Renal cortex interstitium (tissue), 15 donors: ENCODE measurements around the gene HS3ST3B1. TPM values are rescaled to one million over a fixed set of nuclear protein-coding genes. Genes with fewer than 3 reads are reported as not detected.
A peak's percentile ranks its signal among the peaks of the same experiment; 100 is the strongest.

Experiments
- DNase-seq, 11 donors: peaks; one replicate each; pipeline ENCODE4 v3.0.0-alpha.2; 2013; ENCODE audit warnings: low read depth in 9 of 11, low spot score in 4 of 11; ENCODE audit errors: extremely low read depth in 1 of 11
- long read RNA-seq, 16 experiments: transcript quantifications; one replicate each; lab custom pipeline, GENCODE V29; 2026
- polyA plus RNA-seq, 3 donors: library from polyadenylated mRNA; unstranded; fragments of 120-200 nt; gene quantifications; one replicate each; pipeline ENCODE4 v1.2.1, GENCODE V29; 2013; ENCODE audit not compliant: insufficient read length in 3 of 3

Gene HS3ST3B1
- 10 to 100 TPM; 24.1 to 29.7 (median 25.7) TPM for polyA plus RNA-seq
- long read RNA-seq, donor 1, full-length matches to known transcripts: 4 of 10 reads
- long read RNA-seq, donor 1, partial matches to known transcripts: 6 of 10 reads
- long read RNA-seq, donor 1, other reads (novel, unspliced or antisense): 0 of 10 reads
- long read RNA-seq, donor 2, full-length matches to known transcripts: 8 of 8 reads
- long read RNA-seq, donor 2, partial matches to known transcripts: 0 of 8 reads
- long read RNA-seq, donor 2, other reads (novel, unspliced or antisense): 0 of 8 reads
- long read RNA-seq, donor 3, full-length matches to known transcripts: 7 of 7 reads
- long read RNA-seq, donor 3, partial matches to known transcripts: 0 of 7 reads
- long read RNA-seq, donor 3, other reads (novel, unspliced or antisense): 0 of 7 reads
- long read RNA-seq, donor 4, full-length matches to known transcripts: 4 of 4 reads
- long read RNA-seq, donor 4, partial matches to known transcripts: 0 of 4 reads
- long read RNA-seq, donor 4, other reads (novel, unspliced or antisense): 0 of 4 reads
- long read RNA-seq, donor 5: 0 reads
- long read RNA-seq, donor 6, full-length matches to known transcripts: 17 of 17 reads
- long read RNA-seq, donor 6, partial matches to known transcripts: 0 of 17 reads
- long read RNA-seq, donor 6, other reads (novel, unspliced or antisense): 0 of 17 reads
- long read RNA-seq, donor 7, full-length matches to known transcripts: 8 of 8 reads
- long read RNA-seq, donor 7, partial matches to known transcripts: 0 of 8 reads
- long read RNA-seq, donor 7, other reads (novel, unspliced or antisense): 0 of 8 reads
- long read RNA-seq, donor 8: 0 reads
- long read RNA-seq, donor 9, full-length matches to known transcripts: 6 of 11 reads
- long read RNA-seq, donor 9, partial matches to known transcripts: 5 of 11 reads
- long read RNA-seq, donor 9, other reads (novel, unspliced or antisense): 0 of 11 reads
- long read RNA-seq, donor 10, full-length matches to known transcripts: 8 of 8 reads
- long read RNA-seq, donor 10, partial matches to known transcripts: 0 of 8 reads
- long read RNA-seq, donor 10, other reads (novel, unspliced or antisense): 0 of 8 reads
- long read RNA-seq, donor 11, full-length matches to known transcripts: 4 of 4 reads
- long read RNA-seq, donor 11, partial matches to known transcripts: 0 of 4 reads
- long read RNA-seq, donor 11, other reads (novel, unspliced or antisense): 0 of 4 reads
- long read RNA-seq, donor 12, full-length matches to known transcripts: 3 of 3 reads
- long read RNA-seq, donor 12, partial matches to known transcripts: 0 of 3 reads
- long read RNA-seq, donor 12, other reads (novel, unspliced or antisense): 0 of 3 reads
- long read RNA-seq, donor 13: 0 reads
- long read RNA-seq, donor 14, full-length matches to known transcripts: 5 of 5 reads
- long read RNA-seq, donor 14, partial matches to known transcripts: 0 of 5 reads
- long read RNA-seq, donor 14, other reads (novel, unspliced or antisense): 0 of 5 reads
- long read RNA-seq, donor 15, full-length matches to known transcripts: 5 of 5 reads
- long read RNA-seq, donor 15, partial matches to known transcripts: 0 of 5 reads
- long read RNA-seq, donor 15, other reads (novel, unspliced or antisense): 0 of 5 reads
- long read RNA-seq, donor 16, full-length matches to known transcripts: 18 of 18 reads
- long read RNA-seq, donor 16, partial matches to known transcripts: 0 of 18 reads
- long read RNA-seq, donor 16, other reads (novel, unspliced or antisense): 0 of 18 reads

DNA sequence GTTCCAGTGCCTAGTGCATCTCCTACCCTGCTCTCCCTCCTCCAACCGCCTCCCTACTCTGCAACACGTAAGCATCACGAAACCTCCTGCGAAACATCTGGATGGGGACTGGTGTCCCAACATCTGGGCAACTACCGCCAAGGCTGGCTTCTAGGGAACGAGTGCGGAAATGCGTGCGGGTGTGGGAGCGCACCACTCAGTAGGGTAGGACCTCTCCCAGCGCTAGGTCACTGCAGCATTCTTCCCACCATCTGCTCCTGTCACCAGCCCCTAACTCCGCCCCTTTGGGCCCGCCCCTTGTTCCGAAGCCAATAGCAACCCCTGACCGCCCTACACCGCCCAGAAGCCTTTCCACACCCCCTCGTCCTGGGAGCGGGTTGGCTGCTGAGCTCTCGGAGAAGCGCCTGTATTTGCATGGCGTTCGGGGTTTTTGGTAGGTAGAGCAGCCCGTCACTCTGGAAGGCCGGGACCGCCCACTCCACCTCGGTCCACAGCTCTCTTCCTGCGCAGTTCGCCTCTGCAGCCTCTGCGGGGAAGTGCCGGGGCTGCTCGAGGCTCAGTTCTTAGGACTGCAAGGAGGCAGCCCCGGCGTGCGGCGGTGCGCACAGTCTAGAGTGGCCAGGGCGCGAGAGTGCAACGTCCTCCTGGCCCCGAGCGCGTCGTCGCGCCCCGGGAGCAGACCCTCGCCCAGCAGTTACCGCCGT lies at the start of gene HS3ST3B1:
Gene HS3ST3B1, plus strand, starts transcription at position 507 of the 704 bp plus-strand sequence. CDS start 438 bp downstream, outside the sequence.
- peak; percentile 90 to 98 (median 96) for DNase-seq

GRCh38 chr17:14261406-14261805 lies 39.5 kb upstream of the HS3ST3B1 start:
- no peak for DNase-seq

GRCh38 chr17:14268264-14268663 lies 32.6 kb upstream of the HS3ST3B1 start:
- DNase-seq: no peak

DNA sequence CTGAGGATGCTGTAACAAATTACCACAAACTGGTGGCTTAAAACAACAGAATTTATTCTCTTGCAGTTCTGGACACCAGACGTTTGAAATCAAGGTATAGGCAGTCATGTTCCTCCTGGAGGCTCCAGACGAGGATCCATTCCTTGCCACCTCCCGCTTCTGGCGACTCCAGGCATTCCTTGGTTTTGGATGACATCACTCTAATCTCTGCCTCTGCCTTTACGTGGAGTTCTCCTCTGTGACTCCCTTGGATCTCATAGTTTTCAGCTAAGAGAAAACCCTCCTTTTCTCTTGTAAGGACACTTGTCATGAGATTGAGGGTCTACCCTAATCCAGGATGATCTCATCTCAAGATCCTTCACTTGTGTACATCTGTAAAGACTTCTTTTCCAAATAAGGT lies 31.4 kb upstream of the HS3ST3B1 start:
- DNase-seq: no peak

GRCh38 chr17:14270508-14270907 lies 30.4 kb upstream of the HS3ST3B1 start:
- DNase-seq: no peak

- DNase-seq: no peak
Observed at GRCh38 chr17:14276535-14277250, 24.2 kb upstream of the HS3ST3B1 start.

GRCh38 chr17:14281530-14281929 lies 19.4 kb upstream of the HS3ST3B1 start:
- no peak for DNase-seq

DNA sequence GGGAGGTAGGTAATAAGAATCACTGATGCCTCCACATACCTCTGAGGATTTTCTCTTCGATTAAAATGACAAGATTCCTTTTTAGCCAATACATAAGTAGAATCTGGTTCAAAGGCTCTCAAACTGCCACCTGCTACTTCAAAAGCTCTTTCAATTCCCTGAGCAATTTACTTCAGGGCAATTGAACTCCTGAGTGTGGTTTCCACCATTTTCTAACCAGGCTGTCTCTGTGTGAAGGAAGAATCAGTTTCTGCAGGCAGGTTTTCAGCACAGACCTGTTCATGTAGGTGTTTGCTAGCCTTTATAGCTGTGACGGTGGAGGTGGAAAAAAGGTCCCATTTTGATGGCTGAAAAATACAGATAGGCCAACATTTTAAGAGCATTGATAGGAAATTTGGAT lies 18.2 kb upstream of the HS3ST3B1 start:
- DNase-seq: no peak

GRCh38 chr17:14289162-14289561 lies 11.7 kb upstream of the HS3ST3B1 start:
- DNase-seq: no peak

- no peak for DNase-seq
Observed at GRCh38 chr17:14294876-14295275, 6.0 kb upstream of the HS3ST3B1 start.

DNA sequence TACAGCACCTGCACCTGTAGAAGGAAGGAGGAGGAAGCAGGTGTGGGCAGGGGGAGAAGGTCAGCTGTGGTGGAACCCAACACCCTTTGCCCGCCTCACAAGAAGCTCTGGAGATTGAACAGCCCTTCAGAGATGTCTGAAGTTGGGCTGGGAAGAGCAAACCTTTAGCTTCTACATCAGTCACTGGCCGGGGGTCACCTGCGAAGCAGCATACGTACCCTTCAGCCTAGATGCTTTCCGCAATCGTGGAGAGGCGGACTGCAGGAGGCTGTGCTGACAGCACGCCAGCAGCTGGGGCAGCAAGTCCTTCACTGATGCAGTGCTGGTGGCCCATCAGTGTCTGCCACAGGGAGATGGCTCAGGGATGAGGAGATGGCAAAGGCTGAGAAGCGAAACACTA lies 5.2 kb upstream of the HS3ST3B1 start:
- DNase-seq: no peak

- no peak for DNase-seq
Observed at GRCh38 chr17:14296166-14296910, 4.5 kb upstream of the HS3ST3B1 start.

DNA sequence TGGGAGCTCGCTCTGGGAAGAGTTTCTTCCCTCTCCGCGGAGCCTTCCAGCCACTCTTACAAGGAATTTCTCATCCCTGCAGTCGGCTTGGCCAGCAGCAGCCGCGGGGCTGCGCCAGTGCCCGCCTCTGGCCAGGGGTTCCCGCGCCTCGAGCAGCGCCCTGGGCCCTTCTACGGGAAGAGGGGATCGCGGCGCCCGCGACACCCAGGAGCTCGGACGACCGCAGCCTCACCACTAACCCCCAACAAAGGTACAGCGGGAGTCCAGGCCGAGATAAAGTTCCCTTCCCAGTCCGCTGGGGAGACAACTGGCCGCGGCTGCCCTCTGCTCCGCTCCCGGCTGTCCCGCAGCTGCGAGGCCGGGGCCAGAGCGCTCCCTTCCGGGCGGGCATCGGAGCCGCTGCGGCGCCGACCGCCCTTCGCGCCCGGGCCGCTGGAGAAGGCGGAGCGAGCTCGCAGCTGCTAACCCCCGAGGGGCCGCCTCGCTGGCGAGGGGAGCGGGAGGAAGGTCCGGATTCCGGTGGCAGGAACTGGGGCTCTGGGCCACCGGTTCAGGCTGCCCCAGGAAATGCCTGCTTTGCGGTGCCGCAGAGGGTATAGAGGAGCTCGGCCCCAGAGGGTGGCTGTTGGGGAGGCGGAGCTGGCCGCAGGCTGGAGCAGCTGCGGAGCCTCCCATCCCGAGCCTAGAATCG lies 3.6 kb upstream of the HS3ST3B1 start:
- DNase-seq: no peak

GRCh38 chr17:14298221-14298946 lies 2.5 kb upstream of the HS3ST3B1 start:
- DNase-seq: no peak

DNA sequence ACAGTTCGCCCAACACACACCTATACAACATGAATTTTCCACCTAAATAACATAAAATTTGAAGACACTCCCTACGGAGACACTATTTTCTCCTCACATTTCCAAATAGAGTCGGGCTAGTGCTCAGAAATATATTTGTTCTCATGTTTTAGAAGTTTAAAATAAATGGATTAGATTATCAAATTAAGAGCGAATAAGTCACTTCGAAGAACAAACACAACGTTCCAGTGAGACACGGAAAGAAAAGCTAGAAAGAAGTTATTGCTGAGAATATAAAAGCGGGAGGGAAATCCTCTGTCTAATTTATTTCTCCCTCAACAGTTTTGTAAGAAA lies 2.0 kb upstream of the HS3ST3B1 start:
- DNase-seq: no peak
